Adrenal gland (tissue), 5 donors: ENCODE data around the gene INPP4B.

ENCODE experiments used
- POLR2A ChIP-seq, 2 donors: fragments of 450-650 bp; IDR thresholded peaks; one replicate each; pipeline ENCODE4 v1.6.1; 2017; ENCODE audit warnings: antibody characterized with exemption in 2 of 2, mild to moderate bottlenecking in 2 of 2, moderate library complexity in 1 of 2
- TF ChIP-seq, protein P1 (sequence below), 6 experiments: fragments of 450-650 bp in 4 of 6; fragments of 200-600 bp in 2 of 6; sonication (generic) in 1 of 6; IDR thresholded peaks; 1 replicate in 5 of 6; 2 replicates in 1 of 6; pipeline versions ENCODE4 v1.5.1 to v1.8.0; 2016 to 2021; ENCODE audit warnings: antibody characterized with exemption in 6 of 6, mild to moderate bottlenecking in 2 of 6, moderate library complexity in 1 of 6
- donor health status: DM: no; HTN: no; CAD: no.

DNA sequence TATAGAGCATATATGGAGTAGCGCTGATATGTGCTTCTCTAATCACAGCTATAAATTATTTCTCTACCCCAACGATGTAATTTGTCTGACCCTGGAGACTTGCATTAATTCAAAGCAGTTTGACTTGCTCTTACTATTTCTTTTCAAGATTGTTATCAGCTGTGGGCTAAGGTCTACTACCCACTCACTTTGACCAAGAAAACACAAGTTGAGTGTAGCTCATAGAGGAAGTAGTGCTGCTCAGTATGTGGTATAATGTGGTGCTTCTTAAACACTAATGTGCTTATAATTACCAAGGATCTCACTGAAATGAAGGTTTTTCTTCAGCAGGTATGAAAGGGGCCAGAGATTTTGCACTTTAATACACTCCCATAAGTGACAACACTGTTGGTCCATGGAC lies 70.1 kb downstream of the INPP4B start:
- TF ChIP-seq POLR2A (IDR thresholded peaks at IDR 0.05), result no peak
- TF ChIP-seq, protein P1, sequence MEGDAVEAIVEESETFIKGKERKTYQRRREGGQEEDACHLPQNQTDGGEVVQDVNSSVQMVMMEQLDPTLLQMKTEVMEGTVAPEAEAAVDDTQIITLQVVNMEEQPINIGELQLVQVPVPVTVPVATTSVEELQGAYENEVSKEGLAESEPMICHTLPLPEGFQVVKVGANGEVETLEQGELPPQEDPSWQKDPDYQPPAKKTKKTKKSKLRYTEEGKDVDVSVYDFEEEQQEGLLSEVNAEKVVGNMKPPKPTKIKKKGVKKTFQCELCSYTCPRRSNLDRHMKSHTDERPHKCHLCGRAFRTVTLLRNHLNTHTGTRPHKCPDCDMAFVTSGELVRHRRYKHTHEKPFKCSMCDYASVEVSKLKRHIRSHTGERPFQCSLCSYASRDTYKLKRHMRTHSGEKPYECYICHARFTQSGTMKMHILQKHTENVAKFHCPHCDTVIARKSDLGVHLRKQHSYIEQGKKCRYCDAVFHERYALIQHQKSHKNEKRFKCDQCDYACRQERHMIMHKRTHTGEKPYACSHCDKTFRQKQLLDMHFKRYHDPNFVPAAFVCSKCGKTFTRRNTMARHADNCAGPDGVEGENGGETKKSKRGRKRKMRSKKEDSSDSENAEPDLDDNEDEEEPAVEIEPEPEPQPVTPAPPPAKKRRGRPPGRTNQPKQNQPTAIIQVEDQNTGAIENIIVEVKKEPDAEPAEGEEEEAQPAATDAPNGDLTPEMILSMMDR (IDR thresholded peaks at IDR 0.05), result no peak
